ENCODE results near the gene SLF2.

SLF2 gene

DNA sequence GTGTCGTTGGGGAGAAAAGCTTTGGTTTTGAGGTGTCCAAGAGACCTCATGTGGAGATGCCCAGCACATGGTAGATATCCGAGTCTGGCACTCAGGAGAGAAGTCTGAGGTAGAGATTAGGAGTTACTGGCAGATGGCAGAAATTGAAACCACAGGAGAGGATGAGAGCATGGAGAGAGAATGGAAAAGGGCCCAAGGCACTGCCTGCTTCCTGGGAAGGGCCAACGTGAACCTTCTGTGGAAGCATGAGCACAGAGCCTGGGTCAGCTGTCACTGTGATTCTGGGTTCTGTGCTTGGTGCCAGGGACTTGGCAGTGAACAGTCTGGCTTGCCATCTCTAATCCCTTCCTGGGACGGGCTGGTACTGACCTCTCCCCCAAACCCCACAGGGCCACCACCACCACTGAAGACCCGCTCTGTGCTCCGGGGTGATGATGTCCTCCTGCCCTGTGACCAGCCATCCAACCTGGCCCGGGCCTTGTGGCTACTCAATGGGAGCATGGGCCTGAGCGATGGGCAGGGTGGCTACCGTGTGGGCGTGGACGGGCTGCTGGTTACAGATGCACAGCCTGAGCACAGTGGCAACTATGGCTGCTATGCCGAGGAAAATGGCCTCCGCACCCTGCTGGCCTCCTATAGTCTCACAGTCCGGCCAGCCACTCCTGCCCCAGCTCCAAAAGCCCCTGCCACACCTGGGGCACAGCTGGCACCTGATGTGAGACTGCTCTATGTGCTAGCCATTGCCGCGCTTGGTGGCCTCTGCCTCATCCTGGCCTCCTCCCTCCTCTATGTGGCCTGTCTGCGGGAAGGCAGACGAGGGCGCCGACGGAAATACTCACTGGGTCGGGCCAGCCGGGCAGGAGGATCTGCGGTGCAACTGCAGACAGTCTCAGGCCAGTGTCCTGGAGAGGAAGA lies 70.4 kb downstream of the SLF2 start:
- TF ChIP-seq EP300 (IDR thresholded peaks at IDR 0.05; ENCODE audit: borderline replicate concordance) (no peak), REST (IDR thresholded peaks at IDR 0.05; ENCODE audit: low read depth) (no peak), CREB1 (IDR thresholded peaks at IDR 0.05; ENCODE audit: low read depth) (no peak), YY1 (IDR thresholded peaks at IDR 0.05; ENCODE audit: low read depth) (no peak), USF1 (IDR thresholded peaks at IDR 0.05) (no peak), TCF12 (IDR thresholded peaks at IDR 0.05; ENCODE audit: low read depth) (no peak), EGR1 (IDR thresholded peaks at IDR 0.05) (no peak), RAD21 (IDR thresholded peaks at IDR 0.05; ENCODE audit: low read depth) (no peak), FOXM1 (IDR thresholded peaks at IDR 0.05; ENCODE audit: borderline replicate concordance, low read depth) (no peak), NFIC (IDR thresholded peaks at IDR 0.05) (no peak), TAF1 (IDR thresholded peaks at IDR 0.05; ENCODE audit: low read depth) (no peak), TEAD4 (IDR thresholded peaks at IDR 0.05) (no peak)
- TF ChIP-seq, protein P1, sequence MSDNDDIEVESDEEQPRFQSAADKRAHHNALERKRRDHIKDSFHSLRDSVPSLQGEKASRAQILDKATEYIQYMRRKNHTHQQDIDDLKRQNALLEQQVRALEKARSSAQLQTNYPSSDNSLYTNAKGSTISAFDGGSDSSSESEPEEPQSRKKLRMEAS (IDR thresholded peaks at IDR 0.05), result no peak

DNA sequence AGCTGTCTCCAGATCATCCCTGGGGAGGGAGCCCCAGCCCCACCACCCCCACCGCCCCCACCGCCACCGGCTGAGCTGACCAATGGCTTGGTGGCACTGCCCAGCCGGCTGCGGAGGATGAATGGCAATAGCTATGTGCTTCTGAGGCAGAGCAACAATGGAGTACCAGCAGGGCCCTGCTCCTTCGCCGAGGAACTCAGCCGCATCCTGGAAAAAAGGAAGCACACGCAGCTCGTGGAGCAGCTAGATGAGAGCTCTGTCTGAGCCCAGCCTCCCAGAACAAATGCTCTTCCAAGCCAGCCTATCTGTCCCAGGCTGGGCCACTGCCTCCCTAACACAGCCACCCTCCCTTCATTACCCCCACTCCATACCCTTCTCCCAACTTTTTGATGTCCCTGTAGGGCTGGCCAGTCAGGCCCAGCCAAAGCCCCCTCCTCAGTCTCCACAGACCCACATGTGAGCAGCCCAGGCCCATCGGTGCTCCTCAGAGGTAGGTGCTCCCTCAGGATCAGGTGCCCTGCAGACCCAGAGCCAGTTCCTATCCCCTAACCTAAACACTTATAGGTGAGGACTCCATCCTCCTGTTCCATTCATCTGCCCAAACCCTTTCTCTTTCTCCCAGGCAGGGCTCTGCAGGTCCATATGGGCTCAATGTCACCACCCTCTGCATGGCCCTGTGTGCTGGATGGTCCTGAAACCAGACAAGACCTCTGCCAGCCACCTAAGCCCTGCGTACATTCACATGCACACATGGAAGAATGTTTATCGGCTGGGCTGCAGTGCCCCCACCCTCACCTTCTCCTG lies 71.3 kb downstream of the SLF2 start:
- no peak for TF ChIP-seq EP300 (IDR thresholded peaks at IDR 0.05; ENCODE audit: borderline replicate concordance)
- TF ChIP-seq FOXM1 (IDR thresholded peaks at IDR 0.05; ENCODE audit: borderline replicate concordance, low read depth), result no peak
- no peak for TF ChIP-seq NFIC (IDR thresholded peaks at IDR 0.05)
- TF ChIP-seq, protein P1 (IDR thresholded peaks at IDR 0.05), result no peak
- TF ChIP-seq TCF12 (IDR thresholded peaks at IDR 0.05; ENCODE audit: low read depth), result no peak
- TF ChIP-seq REST (IDR thresholded peaks at IDR 0.05; ENCODE audit: low read depth), result no peak
- no peak for TF ChIP-seq EGR1 (IDR thresholded peaks at IDR 0.05)
- TF ChIP-seq CREB1 (IDR thresholded peaks at IDR 0.05; ENCODE audit: low read depth), result no peak
- TF ChIP-seq CEBPB (IDR thresholded peaks at IDR 0.05), result no peak
- no peak for TF ChIP-seq TEAD4 (IDR thresholded peaks at IDR 0.05)
- no peak for TF ChIP-seq ZBTB7A (IDR thresholded peaks at IDR 0.05; ENCODE audit: low read depth)
- TF ChIP-seq TAF1 (IDR thresholded peaks at IDR 0.05; ENCODE audit: low read depth), result no peak
- TF ChIP-seq YY1 (IDR thresholded peaks at IDR 0.05; ENCODE audit: low read depth), result no peak
- TF ChIP-seq USF1 (IDR thresholded peaks at IDR 0.05), result no peak
- TF ChIP-seq RAD21 (IDR thresholded peaks at IDR 0.05; ENCODE audit: low read depth), result no peak

DNA sequence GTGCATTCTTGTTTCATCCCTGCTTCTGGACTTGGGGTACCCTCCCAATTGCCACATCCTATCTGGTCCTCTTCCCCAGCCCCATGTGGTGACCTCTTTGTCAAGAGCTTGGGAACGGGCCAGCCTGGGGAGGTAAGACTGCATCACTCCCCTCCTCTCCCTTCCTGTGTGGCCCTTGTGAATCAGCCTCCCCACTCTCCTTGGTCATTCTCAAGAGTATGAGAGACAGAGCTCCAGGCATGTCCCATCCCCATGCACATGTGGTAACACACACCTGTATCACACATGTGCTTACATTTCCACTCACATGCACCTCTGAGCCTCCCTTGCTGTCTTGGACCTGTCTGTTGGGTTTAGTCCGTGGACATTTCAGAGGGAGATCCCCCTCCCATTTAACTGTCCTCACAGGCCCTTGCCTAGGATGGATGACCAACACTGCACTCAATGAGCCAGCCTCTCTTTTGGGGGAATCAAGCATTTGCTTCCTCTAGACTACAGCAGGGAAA lies 72.0 kb downstream of the SLF2 start:
- TF ChIP-seq EP300 (IDR thresholded peaks at IDR 0.05; ENCODE audit: borderline replicate concordance) (no peak), YY1 (IDR thresholded peaks at IDR 0.05; ENCODE audit: low read depth) (no peak), EGR1 (IDR thresholded peaks at IDR 0.05) (no peak), CEBPB (IDR thresholded peaks at IDR 0.05) (no peak), RAD21 (IDR thresholded peaks at IDR 0.05; ENCODE audit: low read depth) (no peak), USF1 (IDR thresholded peaks at IDR 0.05) (no peak), ZBTB7A (IDR thresholded peaks at IDR 0.05; ENCODE audit: low read depth) (no peak), TAF1 (IDR thresholded peaks at IDR 0.05; ENCODE audit: low read depth) (no peak), TEAD4 (IDR thresholded peaks at IDR 0.05) (no peak), CREB1 (IDR thresholded peaks at IDR 0.05; ENCODE audit: low read depth) (no peak), FOXM1 (IDR thresholded peaks at IDR 0.05; ENCODE audit: borderline replicate concordance, low read depth) (no peak), REST (IDR thresholded peaks at IDR 0.05; ENCODE audit: low read depth) (no peak), TCF12 (IDR thresholded peaks at IDR 0.05; ENCODE audit: low read depth) (no peak), NFIC (IDR thresholded peaks at IDR 0.05) (no peak)
- TF ChIP-seq, protein P1 (IDR thresholded peaks at IDR 0.05), result no peak
